ENCODE measurements around the gene PLAGL2. TPM values are rescaled to one million over a fixed set of nuclear protein-coding genes. Genes with fewer than 3 reads are reported as not detected.

PLAGL2 gene
- total and polyA plus RNA-seq, 9 of the 15 experiments (the other 6 are each of a cell fraction or from before 2014, with no cell fraction given), result 3.1 to 24.3 (median 6.4) TPM

DNA sequence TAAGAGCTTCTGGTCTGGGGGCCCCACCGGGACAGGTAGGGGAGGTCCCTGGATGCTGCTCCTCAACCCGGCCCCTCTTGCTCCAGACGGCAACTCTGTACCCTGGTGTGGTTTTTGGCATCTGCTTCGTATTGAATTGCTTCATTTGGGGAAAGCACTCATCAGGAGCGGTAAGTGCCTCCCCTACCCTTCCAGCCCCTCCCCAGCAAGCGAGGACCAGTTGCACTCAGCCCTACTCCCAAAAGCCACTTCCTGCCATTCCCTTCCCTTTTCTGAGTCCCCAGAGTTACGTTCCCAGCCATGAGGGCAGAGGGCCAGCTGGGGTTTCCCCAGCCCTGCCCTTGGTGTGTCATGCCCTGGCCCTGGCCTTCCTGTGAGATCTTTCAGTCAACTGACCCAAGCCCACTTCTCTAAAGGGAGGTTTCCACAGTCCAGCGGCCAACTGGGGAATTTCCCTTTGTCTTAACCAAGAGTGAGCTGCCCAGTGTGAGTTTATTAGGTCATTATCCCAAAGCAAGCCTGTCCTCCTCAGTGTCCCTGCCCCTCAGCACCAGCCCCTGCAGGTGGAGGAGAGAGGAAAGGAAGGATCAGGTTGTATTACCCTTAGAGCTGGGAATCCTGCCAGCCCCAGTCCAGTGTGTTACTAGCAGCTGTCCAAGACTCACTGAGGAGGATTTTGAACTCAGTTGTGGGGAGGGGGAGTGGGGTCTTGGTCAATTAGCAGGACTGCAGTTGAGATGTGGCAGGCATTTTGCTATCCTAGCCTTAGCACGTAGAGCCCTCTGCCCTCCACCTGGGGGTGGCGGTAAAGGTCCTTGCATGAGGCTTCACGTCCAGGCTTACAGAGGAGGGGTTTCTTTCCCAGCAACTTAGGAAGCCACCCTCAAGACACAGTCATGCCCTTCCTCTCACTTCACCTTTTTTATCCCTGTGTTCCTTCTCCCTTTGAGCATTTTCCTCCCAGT is 52.2 kb downstream of the PLAGL2 start (continued):
- TF ChIP-seq, protein P1, sequence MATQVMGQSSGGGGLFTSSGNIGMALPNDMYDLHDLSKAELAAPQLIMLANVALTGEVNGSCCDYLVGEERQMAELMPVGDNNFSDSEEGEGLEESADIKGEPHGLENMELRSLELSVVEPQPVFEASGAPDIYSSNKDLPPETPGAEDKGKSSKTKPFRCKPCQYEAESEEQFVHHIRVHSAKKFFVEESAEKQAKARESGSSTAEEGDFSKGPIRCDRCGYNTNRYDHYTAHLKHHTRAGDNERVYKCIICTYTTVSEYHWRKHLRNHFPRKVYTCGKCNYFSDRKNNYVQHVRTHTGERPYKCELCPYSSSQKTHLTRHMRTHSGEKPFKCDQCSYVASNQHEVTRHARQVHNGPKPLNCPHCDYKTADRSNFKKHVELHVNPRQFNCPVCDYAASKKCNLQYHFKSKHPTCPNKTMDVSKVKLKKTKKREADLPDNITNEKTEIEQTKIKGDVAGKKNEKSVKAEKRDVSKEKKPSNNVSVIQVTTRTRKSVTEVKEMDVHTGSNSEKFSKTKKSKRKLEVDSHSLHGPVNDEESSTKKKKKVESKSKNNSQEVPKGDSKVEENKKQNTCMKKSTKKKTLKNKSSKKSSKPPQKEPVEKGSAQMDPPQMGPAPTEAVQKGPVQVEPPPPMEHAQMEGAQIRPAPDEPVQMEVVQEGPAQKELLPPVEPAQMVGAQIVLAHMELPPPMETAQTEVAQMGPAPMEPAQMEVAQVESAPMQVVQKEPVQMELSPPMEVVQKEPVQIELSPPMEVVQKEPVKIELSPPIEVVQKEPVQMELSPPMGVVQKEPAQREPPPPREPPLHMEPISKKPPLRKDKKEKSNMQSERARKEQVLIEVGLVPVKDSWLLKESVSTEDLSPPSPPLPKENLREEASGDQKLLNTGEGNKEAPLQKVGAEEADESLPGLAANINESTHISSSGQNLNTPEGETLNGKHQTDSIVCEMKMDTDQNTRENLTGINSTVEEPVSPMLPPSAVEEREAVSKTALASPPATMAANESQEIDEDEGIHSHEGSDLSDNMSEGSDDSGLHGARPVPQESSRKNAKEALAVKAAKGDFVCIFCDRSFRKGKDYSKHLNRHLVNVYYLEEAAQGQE (IDR thresholded peaks at IDR 0.05; ENCODE audit: borderline replicate concordance), result peak; percentile 46; the same call in 1 of the 2 replicates
- TF ChIP-seq, protein P1 (CRISPR knock-in tag; IDR thresholded peaks at IDR 0.05; ENCODE audit: low read depth), result no peak
- peak; percentile 23 to 78; a peak in 2 of 4 replicates for TF ChIP-seq RAD21 (CRISPR knock-in tag; conservative IDR thresholded peaks at IDR 0.05 in 1 of 2, IDR thresholded peaks at IDR 0.05 in 1 of 2)
- TF ChIP-seq, protein P2, sequence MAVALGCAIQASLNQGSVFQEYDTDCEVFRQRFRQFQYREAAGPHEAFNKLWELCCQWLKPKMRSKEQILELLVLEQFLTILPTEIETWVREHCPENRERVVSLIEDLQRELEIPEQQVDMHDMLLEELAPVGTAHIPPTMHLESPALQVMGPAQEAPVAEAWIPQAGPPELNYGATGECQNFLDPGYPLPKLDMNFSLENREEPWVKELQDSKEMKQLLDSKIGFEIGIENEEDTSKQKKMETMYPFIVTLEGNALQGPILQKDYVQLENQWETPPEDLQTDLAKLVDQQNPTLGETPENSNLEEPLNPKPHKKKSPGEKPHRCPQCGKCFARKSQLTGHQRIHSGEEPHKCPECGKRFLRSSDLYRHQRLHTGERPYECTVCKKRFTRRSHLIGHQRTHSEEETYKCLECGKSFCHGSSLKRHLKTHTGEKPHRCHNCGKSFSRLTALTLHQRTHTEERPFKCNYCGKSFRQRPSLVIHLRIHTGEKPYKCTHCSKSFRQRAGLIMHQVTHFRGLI (CRISPR knock-in tag; IDR thresholded peaks at IDR 0.05), result no peak
- TF ChIP-seq, protein P3, sequence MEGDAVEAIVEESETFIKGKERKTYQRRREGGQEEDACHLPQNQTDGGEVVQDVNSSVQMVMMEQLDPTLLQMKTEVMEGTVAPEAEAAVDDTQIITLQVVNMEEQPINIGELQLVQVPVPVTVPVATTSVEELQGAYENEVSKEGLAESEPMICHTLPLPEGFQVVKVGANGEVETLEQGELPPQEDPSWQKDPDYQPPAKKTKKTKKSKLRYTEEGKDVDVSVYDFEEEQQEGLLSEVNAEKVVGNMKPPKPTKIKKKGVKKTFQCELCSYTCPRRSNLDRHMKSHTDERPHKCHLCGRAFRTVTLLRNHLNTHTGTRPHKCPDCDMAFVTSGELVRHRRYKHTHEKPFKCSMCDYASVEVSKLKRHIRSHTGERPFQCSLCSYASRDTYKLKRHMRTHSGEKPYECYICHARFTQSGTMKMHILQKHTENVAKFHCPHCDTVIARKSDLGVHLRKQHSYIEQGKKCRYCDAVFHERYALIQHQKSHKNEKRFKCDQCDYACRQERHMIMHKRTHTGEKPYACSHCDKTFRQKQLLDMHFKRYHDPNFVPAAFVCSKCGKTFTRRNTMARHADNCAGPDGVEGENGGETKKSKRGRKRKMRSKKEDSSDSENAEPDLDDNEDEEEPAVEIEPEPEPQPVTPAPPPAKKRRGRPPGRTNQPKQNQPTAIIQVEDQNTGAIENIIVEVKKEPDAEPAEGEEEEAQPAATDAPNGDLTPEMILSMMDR (IDR thresholded peaks at IDR 0.05 in 2 of 3, conservative IDR thresholded peaks at IDR 0.05 in 1 of 3; ENCODE audit: insufficient read depth in 2 of 3, low read depth in 1 of 3, low read length in 3 of 3), result peak; percentile 47 to 73 (median 68)
- 0 out of 2 replicates have a peak, but pooled peaks have one; percentile 18 for TF ChIP-seq RB1 (IDR thresholded peaks at IDR 0.05; ENCODE audit: low read depth)
- TF ChIP-seq FOXA1 (IDR thresholded peaks at IDR 0.05; ENCODE audit: borderline replicate concordance), result no peak
- TF ChIP-seq ZC3H4 (CRISPR knock-in tag; IDR thresholded peaks at IDR 0.05; ENCODE audit: borderline replicate concordance), result 0 out of 2 replicates have a peak, but pooled peaks have one; percentile 26
- TF ChIP-seq ZNF23 (CRISPR knock-in tag; IDR thresholded peaks at IDR 0.05), result no peak
- 0 out of 2 replicates have a peak, but pooled peaks have one; percentile 11 for TF ChIP-seq DEAF1 (CRISPR knock-in tag; IDR thresholded peaks at IDR 0.05)
